ENCODE measurements around the gene SLC9A3.
"Not testable (repeated sequence)": the region's sequence is repeated elsewhere in the genome, so short reads cannot be mapped to it uniquely, and the experiment has no call there.

SLC9A3 gene

DNA sequence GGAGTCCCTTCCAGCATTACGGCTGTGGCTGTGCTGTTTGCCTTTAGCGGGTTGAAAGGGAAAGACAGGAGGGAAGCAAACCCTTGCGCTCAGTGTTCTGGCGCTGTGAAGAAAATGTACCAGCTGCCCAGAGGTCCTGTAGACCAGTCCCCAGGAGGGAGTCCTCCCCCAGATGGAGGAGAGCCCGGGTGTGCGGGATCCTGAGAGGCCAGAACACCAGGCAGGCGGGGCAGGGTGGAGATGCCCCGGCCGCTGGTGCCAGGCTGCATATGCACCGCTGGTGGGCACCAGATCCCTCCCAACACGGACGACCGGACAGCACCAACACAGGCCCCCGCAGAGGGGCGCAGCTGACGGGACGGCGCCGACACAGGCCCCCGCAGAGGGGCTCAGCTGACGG, 37.2 kb upstream of the SLC9A3 start:
- no peaks in the 10 kb centered on the region for H3K4me1 Mint-ChIP-seq
- no peaks in the 10 kb centered on the region for H3K9me3 Mint-ChIP-seq
- no peak overlapping the region for H3K4me3 Mint-ChIP-seq

DNA sequence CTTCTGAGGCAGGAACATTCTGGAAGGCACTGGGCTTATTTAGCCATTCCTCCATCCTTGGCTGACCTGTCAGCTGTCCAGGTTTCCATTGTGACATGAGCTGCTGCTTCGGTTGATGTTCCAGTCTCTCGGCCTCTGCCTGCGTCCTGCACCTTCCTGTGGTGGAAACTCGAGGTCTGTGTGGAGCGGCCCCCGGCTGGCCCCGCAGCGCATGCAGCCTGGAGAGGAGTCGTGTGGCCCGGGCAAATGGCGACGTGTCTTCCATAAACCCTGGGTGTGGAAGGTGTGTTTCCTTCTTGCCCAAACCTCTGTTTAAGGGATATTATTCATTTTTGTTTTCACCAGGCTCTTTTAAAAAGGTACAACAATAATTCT, 36.5 kb upstream of the SLC9A3 start:
- CTCF ChIA-PET = no interaction called here

More for the DNA sequence above, 37.2 kb upstream of the SLC9A3 start:
- no peak overlapping the region for H3K27ac Mint-ChIP-seq
- H3K36me3 Mint-ChIP-seq = no peaks in the 10 kb centered on the region
- peaks cover 33% of the 10 kb centered on the region for H3K27me3 Mint-ChIP-seq
- CTCF ChIA-PET = no interaction called here
- DNase-seq = no peak

DNA sequence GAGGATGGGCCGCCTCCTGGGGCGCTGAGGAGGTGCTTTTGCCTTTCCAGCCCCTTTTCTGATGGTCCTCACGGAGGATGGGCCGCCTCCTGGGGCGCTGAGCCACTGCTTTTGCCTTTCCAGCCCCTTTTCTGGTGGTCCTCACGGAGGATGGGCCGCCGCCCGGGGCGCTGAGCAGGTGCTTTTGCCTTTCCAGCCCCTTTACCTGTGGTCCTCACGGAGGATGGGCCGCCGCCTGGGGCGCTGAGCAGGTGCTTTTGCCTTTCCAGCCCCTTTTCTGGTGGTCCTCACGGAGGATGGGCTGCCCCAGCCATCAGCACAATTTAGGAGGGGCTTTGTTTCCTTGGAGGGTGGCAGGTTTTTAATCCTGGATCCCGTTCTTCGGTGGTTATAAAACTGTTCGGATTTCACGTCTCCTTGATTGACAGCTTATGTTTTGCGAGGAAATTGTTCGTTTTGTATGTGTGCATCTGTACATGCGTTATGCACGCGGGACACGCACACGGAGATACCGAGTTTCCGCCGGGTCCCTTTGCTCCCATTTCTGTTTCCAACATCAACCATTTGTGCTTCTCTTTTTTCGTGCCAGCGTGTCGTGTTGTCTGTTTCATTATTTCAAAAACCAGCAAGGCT, 34.7 kb upstream of the SLC9A3 start:
- no peak for DNase-seq
- Mint-ChIP-seq H3K36me3 (no peaks in the 10 kb centered on the region), H3K4me3 (no peak overlapping the region), H3K9me3 (no peaks in the 10 kb centered on the region), H3K27ac (no peak overlapping the region), H3K4me1 (no peaks in the 10 kb centered on the region), H3K27me3 (peaks cover 26% of the 10 kb centered on the region)
- CTCF ChIA-PET = no interaction called here

More for the DNA sequence above, 36.5 kb upstream of the SLC9A3 start:
- no peaks in the 10 kb centered on the region for H3K9me3 Mint-ChIP-seq
- no peak overlapping the region for H3K4me3 Mint-ChIP-seq
- H3K4me1 Mint-ChIP-seq = no peaks in the 10 kb centered on the region
- DNase-seq = no peak
- peaks cover 27% of the 10 kb centered on the region for H3K27me3 Mint-ChIP-seq
- no peaks in the 10 kb centered on the region for H3K36me3 Mint-ChIP-seq
- H3K27ac Mint-ChIP-seq = no peak overlapping the region

DNA sequence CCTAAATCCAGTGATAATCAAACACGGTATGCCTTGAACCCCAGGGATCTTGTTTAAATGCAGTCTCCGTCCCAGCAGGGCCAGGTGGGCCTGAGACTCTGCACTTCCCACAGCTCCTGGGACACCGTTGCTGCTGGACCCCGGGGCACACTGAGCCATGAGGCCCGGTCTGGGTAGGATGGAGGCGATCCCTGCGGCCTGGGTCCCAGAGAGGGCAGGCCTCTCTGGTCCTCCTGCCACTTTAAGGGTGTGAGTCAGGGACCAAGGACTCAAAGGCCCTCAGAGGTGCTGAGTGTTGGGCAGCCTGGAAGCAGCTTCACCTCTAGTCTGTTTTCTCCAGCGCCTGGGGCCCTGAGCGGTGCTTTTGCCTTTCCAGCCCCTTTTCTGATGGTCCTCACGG, 34.1 kb upstream of the SLC9A3 start:
- CTCF ChIA-PET = no interaction called here

DNA sequence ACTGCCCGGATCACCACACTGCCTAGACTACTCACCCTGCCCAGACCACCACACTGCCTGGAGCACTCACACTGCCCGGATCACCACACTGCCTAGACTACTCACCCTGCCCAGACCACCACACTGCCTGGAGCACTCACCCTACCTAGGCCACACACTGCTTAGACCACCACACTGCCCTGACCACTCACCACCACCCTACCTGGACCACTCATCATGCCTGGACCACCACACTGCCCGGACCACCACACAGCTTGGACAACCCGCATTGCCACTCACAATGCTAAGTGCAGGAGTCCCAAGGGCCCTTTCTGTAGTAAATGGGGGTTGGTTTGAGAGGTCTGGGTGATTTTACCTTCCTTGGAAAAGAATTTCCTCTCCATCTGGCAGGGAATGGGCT, 33.7 kb upstream of the SLC9A3 start:
- DNase-seq, CTCF ChIA-PET, H3K27ac Mint-ChIP-seq, H3K9me3 Mint-ChIP-seq, H3K4me3 Mint-ChIP-seq, H3K4me1 Mint-ChIP-seq, H3K36me3 Mint-ChIP-seq: not testable (repeated sequence)
- peaks cover 31% of the 10 kb centered on the region for H3K27me3 Mint-ChIP-seq

More for the DNA sequence above, 34.1 kb upstream of the SLC9A3 start:
- no peaks in the 10 kb centered on the region for H3K9me3 Mint-ChIP-seq
- no peak overlapping the region for H3K27ac Mint-ChIP-seq
- no peak overlapping the region for H3K4me3 Mint-ChIP-seq
- no peak for DNase-seq
- H3K36me3 Mint-ChIP-seq = no peaks in the 10 kb centered on the region
- peaks cover 31% of the 10 kb centered on the region for H3K27me3 Mint-ChIP-seq
- H3K4me1 Mint-ChIP-seq = no peaks in the 10 kb centered on the region

DNA sequence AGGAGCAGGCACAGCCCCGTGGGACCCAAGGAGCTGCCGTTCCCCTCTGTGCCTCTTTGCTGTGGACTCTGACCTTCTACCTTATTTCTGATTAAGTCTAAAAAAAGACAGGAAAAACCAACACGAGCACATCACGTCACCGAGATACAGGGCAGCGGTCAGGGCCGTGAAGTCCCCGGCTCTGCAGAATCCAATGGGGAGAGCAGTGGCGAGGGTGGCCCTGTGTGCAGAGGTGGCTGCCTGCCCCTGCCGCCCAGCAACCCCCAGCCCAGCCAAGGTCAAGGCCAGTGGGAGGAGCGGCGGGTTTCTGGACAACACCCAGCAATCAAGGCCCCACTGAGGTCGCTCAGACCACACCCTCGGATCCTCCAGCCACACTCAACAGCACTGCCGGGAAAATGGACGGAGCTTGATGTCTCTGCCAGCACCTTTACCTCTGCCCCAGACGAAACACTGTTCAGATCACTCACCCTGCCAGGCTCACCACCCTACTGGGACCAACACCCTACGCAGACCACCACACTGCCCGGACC, 32.7 kb upstream of the SLC9A3 start:
- Mint-ChIP-seq H3K27me3 (peaks cover 33% of the 10 kb centered on the region), H3K4me1 (no peaks in the 10 kb centered on the region), H3K36me3 (no peaks in the 10 kb centered on the region), H3K4me3 (no peak overlapping the region), H3K9me3 (no peaks in the 10 kb centered on the region), H3K27ac (no peak overlapping the region)
- CTCF ChIA-PET = no interaction called here
- DNase-seq = no peak

DNA sequence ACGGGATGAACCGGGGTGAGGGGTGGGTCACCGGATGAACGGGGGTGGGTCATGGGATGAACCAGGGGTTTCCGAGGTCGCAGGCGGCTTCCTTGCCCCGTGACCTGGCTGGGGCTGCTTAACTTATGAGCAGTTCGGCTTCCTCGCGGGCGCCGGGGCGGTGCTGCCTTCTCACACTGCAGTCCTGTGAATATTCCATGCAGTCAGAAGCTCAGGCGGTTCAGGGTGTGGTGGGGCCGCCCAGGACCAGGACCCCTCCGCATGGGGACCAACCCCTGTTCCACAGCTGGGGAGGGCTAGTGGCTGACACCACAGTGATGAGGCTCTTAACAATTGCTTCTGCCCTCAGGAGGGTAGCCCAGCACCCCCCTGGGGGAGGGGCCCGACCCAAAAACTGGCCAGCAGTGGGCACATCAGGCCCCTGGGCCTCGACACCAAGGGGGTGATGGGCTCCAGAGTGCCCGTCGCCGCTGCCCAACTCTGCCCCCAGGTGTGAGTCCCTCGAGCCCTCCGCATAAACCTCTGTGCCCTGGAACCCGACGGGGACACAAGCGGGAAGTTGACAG, 30.9 kb upstream of the SLC9A3 start:
- Mint-ChIP-seq H3K4me1 (no peaks in the 10 kb centered on the region), H3K4me3 (no peak overlapping the region), H3K9me3 (no peaks in the 10 kb centered on the region), H3K27me3 (peaks cover 36% of the 10 kb centered on the region), H3K36me3 (no peaks in the 10 kb centered on the region), H3K27ac (no peak overlapping the region)
- no peak for DNase-seq
- CTCF ChIA-PET = no interaction called here

DNA sequence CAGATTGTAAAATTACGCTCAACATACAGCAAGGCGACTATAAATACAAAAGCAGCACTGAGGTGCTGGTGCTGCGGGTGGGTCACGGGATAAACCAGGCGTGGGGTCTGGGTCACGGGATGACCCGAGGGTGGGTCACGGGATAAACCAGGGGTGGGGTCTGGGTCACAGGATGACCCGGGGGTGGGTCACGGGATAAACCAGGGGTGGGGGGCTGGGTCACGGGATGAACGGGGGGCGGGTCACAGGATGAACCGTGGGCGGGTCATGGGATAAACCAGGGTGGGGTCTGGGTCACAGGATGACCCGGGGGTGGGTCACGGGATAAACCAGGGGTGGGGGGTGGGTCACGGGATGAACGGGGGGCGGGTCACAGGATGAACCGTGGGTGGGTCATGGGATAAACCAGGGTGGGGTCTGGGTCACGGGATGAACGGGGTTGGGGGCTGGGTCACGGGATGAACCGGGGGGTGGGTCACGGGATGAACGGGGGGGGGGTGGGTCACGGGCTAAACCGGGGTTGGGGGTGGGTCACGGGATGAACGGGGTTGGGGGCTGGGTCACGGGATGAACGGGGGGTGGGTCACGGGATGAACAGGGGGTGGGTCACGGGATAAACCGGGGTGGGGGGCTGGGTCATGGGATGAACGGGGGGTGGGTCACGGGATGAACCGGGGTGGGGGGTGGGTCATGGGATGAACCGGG, 30.2 kb upstream of the SLC9A3 start:
- Mint-ChIP-seq H3K27me3 (peaks cover 37% of the 10 kb centered on the region), H3K4me1 (no peaks in the 10 kb centered on the region), H3K36me3 (no peaks in the 10 kb centered on the region), H3K4me3 (no peak overlapping the region), H3K9me3 (no peaks in the 10 kb centered on the region), H3K27ac (no peak overlapping the region)
- no peak for DNase-seq
- CTCF ChIA-PET = no interaction called here

DNA sequence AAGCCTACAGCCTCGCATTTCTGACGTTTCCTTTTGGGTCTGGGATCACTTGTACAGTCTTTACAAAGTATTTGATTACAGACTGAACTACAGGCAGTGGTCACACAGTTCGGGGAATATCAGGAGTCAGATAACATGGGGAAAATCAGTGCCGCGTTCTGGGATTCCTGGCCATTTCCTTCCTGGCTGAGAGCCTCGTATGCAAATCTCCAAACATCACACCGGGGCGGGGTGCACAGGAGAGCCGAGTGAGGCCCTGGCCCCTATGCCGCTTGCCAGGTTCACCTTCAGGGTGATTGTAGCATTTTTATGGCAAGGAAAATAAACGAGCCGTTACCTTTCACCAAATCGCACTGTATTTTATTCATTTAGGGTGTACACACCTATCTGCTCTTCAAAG, 29.6 kb upstream of the SLC9A3 start:
- peak; percentile 14 for DNase-seq
- Mint-ChIP-seq H3K27me3 (peaks cover 37% of the 10 kb centered on the region), H3K4me1 (no peaks in the 10 kb centered on the region), H3K36me3 (no peaks in the 10 kb centered on the region), H3K4me3 (no peak overlapping the region), H3K9me3 (no peaks in the 10 kb centered on the region), H3K27ac (no peak overlapping the region)
- CTCF ChIA-PET = no interaction called here

DNA sequence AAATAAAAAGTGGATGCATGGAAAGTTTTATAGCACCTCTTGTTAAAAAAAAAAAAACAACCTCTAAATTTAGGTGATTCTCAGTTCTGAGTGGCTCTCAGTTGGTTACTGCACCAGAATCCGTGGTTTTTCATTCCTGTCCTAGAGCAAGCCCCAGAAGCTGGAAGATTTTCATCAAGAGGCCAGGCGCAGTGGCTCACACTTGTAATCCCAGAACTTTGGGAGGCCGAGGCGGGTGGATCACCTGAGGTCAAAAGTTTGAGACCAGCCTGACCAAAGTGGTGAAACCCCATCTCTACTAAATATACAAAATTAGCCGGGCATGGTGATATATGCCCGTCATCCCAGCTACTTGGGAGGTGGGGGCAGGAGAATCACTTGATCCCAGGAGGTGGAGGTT, 27.2 kb upstream of the SLC9A3 start:
- Mint-ChIP-seq H3K27ac (no peak overlapping the region), H3K27me3 (peaks cover 44% of the 10 kb centered on the region), H3K4me3 (no peak overlapping the region), H3K36me3 (no peaks in the 10 kb centered on the region), H3K9me3 (no peaks in the 10 kb centered on the region), H3K4me1 (no peaks in the 10 kb centered on the region)
- CTCF ChIA-PET = no interaction called here
- no peak for DNase-seq

DNA sequence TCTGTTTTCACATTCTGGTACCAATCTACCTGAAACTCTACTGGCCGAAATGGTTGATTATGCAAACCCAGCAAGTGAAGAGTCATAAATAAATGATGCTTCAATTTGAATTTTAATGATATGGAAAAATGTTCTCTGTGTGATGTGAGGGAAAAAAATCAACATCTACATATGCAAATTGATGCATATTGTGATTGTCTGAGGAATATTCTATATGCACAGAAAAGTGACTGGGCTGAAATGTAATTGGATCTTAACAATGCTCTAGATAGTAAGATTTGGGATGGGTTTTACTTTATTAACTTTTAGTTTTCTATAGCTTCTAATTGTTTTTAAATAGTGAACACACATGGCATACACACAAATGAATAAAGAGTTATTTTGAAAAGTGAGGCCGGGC, 25.0 kb upstream of the SLC9A3 start:
- Mint-ChIP-seq H3K27me3 (peaks cover 44% of the 10 kb centered on the region), H3K4me1 (peaks cover 9% of the 10 kb centered on the region), H3K9me3 (no peaks in the 10 kb centered on the region), H3K36me3 (no peaks in the 10 kb centered on the region), H3K4me3 (no peak overlapping the region), H3K27ac (no peak overlapping the region)
- CTCF ChIA-PET = no interaction called here
- DNase-seq = no peak

DNA sequence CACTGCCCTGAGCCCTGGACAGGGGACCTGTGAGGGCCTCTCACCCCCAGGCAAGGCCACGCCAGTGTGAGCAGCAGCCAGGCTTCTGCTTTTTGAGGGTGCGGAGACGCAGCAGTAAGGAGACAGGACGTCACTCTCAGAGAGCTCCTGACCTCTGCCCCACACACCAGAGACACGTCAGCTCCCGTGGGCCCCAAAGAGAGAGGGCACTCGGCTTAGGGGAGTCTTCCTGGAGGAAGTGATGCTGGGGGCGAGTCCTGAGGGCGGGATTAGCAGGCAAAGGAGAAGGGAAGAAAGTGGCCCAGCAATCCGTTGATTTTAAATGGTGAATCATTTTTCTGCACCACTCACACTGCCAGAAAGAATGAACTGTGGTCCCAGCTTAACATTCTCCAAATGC, 24.0 kb upstream of the SLC9A3 start:
- peaks cover 38% of the 10 kb centered on the region for H3K27me3 Mint-ChIP-seq
- H3K4me3 Mint-ChIP-seq = no peak overlapping the region
- DNase-seq = peak; percentile 15
- CTCF ChIA-PET = no interaction called here
- H3K9me3 Mint-ChIP-seq = no peaks in the 10 kb centered on the region
- no peak overlapping the region for H3K27ac Mint-ChIP-seq
- peaks cover 19% of the 10 kb centered on the region for H3K4me1 Mint-ChIP-seq
- no peaks in the 10 kb centered on the region for H3K36me3 Mint-ChIP-seq

DNA sequence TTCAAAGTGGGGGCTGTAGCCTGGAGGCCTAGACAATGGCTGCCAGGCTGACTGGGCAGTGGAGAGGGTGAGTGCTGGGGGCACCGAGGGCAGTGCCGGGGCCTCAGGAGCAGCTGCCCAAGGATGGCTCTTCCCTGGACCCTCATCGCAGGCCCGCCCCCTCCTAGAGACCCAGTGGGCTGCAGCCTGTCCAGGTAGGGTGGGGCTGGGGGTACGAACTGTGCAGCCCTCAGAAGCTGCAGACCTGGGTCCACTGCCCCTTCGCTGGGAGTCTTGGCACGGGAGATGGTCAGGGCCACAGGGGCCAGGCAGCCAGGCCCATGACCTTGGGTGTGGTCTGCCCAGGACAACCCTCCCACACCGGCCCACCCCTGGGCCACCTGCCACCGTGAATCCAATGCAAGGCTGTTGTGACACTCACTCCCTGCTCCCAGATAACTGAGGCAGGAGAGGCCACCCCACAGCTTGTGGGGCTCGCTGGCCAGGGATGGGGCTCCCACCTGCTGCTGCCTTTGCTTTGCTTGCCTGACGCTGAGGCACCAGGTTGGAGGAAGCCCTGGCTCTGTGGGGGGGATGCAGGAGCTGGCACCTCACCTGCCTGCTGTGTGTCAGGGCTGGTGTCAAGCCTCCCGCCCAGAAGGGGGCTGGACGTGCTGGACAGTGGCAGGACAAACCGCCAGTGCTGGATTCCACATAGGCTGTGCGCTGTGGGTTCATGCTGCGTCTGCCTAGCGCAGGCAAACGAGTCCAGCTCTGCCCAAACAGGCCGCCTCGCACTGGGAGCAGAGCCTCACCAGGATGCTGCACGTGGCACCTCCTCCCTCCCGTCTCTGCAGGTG, 23.1 kb upstream of the SLC9A3 start:
- H3K27me3 Mint-ChIP-seq = peaks cover 43% of the 10 kb centered on the region
- CTCF ChIA-PET = no interaction called here
- peak; percentile 14 for DNase-seq
- H3K4me1 Mint-ChIP-seq = peaks cover 25% of the 10 kb centered on the region
- no peak overlapping the region for H3K4me3 Mint-ChIP-seq
- H3K36me3 Mint-ChIP-seq = no peaks in the 10 kb centered on the region
- no peaks in the 10 kb centered on the region for H3K9me3 Mint-ChIP-seq
- no peak overlapping the region for H3K27ac Mint-ChIP-seq

DNA sequence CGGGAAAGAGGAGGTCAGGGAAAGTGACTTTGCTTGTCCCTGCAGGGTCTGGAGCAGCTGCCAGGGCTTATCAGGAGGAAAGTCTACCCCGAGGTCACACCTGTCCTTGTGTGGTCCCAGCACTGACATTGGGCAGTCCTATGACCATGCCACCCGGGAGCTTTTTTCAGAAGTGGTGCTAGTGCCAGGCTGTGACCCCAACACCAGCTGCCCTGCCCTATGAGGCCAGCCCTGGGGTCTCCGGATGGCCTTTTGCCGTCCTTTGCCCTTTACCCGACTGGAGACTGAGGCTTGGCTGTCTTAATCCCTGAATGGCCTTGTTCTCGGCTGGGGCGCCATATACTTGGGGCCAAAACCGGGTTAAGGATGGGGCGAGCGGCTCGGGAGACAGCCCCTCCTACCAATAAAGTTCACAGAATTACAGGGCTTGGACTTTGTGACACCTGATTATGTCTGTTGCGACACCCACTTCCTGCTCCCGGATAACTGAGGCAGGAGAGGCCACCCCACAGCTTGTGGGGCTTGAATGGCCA, 22.2 kb upstream of the SLC9A3 start:
- Mint-ChIP-seq H3K27me3 (peaks cover 41% of the 10 kb centered on the region), H3K27ac (no peak overlapping the region), H3K36me3 (no peaks in the 10 kb centered on the region), H3K9me3 (no peaks in the 10 kb centered on the region), H3K4me3 (no peak overlapping the region), H3K4me1 (peaks cover 25% of the 10 kb centered on the region)
- DNase-seq = no peak
- CTCF ChIA-PET = no interaction called here
